VCaP (cell line): ENCODE measurements around the gene FASTK.

ENCODE experiments used
- H3K27ac ChIP-seq: fragments of 450-650 bp; 2 replicates; pipeline ENCODE4 v1.5.1; 2017
- CTCF ChIP-seq: fragments of 450-650 bp; conservative IDR thresholded peaks from 2 replicates; pipeline ENCODE4 v1.5.1; 2017; ENCODE audit warnings: mild to moderate bottlenecking, moderate library complexity

The FASTK gene

GRCh38 chr7:151091988-151092387 lies 11.4 kb upstream of the FASTK start:
- TF ChIP-seq CTCF: no peak
- no peak overlapping the region for H3K27ac ChIP-seq

- peak overlapping the region; percentile 97; the same call in 1 of the 2 replicates for H3K27ac ChIP-seq
Measured at GRCh38 chr7:151091431-151091830, 10.8 kb upstream of the FASTK start.

GRCh38 chr7:151091003-151091402 lies 10.4 kb upstream of the FASTK start:
- no peak for TF ChIP-seq CTCF
- H3K27ac ChIP-seq: peak overlapping the region; percentile 97; the same call in 1 of the 2 replicates

More at GRCh38 chr7:151091431-151091830, 10.8 kb upstream of the FASTK start:
- peak; percentile 71 for TF ChIP-seq CTCF

GRCh38 chr7:151089893-151090730 lies 9.5 kb upstream of the FASTK start:
- peak overlapping the region; percentile 97 for H3K27ac ChIP-seq
- TF ChIP-seq CTCF: no peak

- H3K27ac ChIP-seq: peak overlapping the region; percentile 97
- TF ChIP-seq CTCF: no peak
Measured at GRCh38 chr7:151088856-151089699, 8.5 kb upstream of the FASTK start.

- peak overlapping the region; percentile 97 for H3K27ac ChIP-seq
- no peak for TF ChIP-seq CTCF
Measured at GRCh38 chr7:151088019-151088855, 7.6 kb upstream of the FASTK start.
